ENCODE results near the gene DYSF. TPM values are rescaled to one million over a fixed set of nuclear protein-coding genes. Genes with fewer than 3 reads are reported as not detected.

DYSF gene
- total RNA-seq, 1 experiment from 2014 or later: 0.50 TPM

GRCh38 chr2:71454221-71455010, 1.1 kb downstream of the DYSF start:
- DNase-seq (ENCODE audit: low read depth, low spot score): no peak
- in situ Hi-C loops (cut with HindIII; ENCODE audit: low pct_unique_long_range_greater_than_20kb, low sequenced_read_pairs): no loop called here

- in situ Hi-C loops (cut with HindIII; ENCODE audit: low pct_unique_long_range_greater_than_20kb, low sequenced_read_pairs): no loop called here
- no peak for DNase-seq (ENCODE audit: low read depth, low spot score)
These were observed 1.8 kb downstream of the DYSF start for GRCh38 chr2:71455011-71455740.

DNA sequence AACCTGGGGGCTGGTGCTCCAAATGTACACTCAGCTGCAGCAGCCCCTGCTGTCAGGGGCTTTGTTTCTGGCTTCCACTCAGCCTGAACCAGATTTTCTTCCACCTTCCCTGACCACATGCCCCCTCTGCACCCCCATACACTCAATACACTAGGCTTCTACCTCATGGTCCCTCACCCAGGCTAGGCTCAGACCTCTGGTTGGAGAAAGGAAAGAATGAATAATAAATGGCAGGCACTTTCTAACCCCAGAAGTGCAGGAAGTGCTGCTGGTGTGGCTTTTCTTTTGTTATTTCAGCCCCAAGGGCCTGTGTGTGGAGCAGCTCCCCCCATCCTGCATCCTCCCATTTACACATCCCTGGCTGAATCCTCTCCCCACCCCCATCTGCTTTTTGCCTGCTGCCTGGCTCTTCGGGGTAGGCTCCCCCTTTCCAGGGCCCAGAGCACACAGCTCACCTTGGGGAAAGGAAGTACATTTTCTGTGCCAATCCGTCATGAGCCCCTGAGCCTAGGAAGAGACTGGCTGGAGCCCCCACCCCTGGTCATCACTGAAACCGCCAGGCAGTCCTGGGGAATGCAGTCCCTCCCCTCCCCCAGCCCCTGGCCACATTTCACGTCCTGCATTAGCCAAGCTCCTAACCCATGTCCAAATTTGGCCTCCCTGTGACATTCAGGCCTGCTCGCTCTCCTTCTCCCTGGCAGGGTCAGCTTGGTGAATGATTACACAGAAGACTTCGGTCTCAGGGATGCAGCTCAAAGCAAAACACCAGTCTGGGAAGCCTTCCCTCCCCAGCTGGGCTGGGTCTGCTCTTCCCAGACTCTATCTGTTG, 2.6 kb downstream of the DYSF start:
- no peak for DNase-seq (ENCODE audit: low read depth, low spot score)
- in situ Hi-C loops (cut with HindIII; ENCODE audit: low pct_unique_long_range_greater_than_20kb, low sequenced_read_pairs): no loop called here

DNA sequence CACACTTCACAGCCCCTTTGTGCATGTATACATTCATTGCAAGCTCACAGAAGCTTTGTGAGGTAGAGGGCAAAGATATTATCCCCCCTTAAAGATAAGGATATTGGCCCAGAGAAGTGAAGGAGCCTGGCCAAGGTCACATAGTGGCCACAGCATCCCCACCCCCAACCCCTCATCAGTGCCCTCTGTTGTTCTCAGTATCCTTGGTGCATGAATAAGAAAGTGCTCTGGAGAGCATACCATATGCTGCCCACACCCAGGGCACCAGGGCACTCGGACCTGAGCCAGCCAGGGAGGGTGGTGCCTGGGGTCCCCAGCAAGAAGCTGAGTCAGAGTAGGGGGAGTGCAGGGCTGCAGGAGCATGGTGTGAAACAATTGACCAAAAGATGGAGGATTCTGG, 3.3 kb downstream of the DYSF start:
- in situ Hi-C loops (cut with HindIII; ENCODE audit: low pct_unique_long_range_greater_than_20kb, low sequenced_read_pairs): no loop called here
- peak; percentile 59 for DNase-seq (ENCODE audit: low read depth, low spot score)

- no peak for DNase-seq (ENCODE audit: low read depth, low spot score)
- in situ Hi-C loops (cut with HindIII; ENCODE audit: low pct_unique_long_range_greater_than_20kb, low sequenced_read_pairs): no loop called here
These were observed 4.0 kb downstream of the DYSF start for GRCh38 chr2:71457123-71457915.

GRCh38 chr2:71457923-71458322, 4.6 kb downstream of the DYSF start:
- in situ Hi-C loops (cut with HindIII; ENCODE audit: low pct_unique_long_range_greater_than_20kb, low sequenced_read_pairs): no loop called here
- DNase-seq (ENCODE audit: low read depth, low spot score): no peak

GRCh38 chr2:71458413-71459083, 5.2 kb downstream of the DYSF start:
- in situ Hi-C loops (cut with HindIII; ENCODE audit: low pct_unique_long_range_greater_than_20kb, low sequenced_read_pairs): no loop called here
- DNase-seq (ENCODE audit: low read depth, low spot score): no peak

GRCh38 chr2:71459084-71459431, 5.7 kb downstream of the DYSF start:
- in situ Hi-C loops (cut with HindIII; ENCODE audit: low pct_unique_long_range_greater_than_20kb, low sequenced_read_pairs): no loop called here

GRCh38 chr2:71460056-71460455, 6.7 kb downstream of the DYSF start:
- in situ Hi-C loops (cut with HindIII; ENCODE audit: low pct_unique_long_range_greater_than_20kb, low sequenced_read_pairs): no loop called here
- no peak for DNase-seq (ENCODE audit: low read depth, low spot score)

More at GRCh38 chr2:71459084-71459431, 5.7 kb downstream of the DYSF start:
- DNase-seq (ENCODE audit: low read depth, low spot score): no peak

GRCh38 chr2:71460595-71461303, 7.4 kb downstream of the DYSF start:
- DNase-seq (ENCODE audit: low read depth, low spot score): peak; percentile 71
- in situ Hi-C loops (cut with HindIII; ENCODE audit: low pct_unique_long_range_greater_than_20kb, low sequenced_read_pairs): no loop called here

- in situ Hi-C loops (cut with HindIII; ENCODE audit: low pct_unique_long_range_greater_than_20kb, low sequenced_read_pairs): no loop called here
- DNase-seq (ENCODE audit: low read depth, low spot score): no peak
These were observed 7.9 kb downstream of the DYSF start for GRCh38 chr2:71461304-71461671.

DNA sequence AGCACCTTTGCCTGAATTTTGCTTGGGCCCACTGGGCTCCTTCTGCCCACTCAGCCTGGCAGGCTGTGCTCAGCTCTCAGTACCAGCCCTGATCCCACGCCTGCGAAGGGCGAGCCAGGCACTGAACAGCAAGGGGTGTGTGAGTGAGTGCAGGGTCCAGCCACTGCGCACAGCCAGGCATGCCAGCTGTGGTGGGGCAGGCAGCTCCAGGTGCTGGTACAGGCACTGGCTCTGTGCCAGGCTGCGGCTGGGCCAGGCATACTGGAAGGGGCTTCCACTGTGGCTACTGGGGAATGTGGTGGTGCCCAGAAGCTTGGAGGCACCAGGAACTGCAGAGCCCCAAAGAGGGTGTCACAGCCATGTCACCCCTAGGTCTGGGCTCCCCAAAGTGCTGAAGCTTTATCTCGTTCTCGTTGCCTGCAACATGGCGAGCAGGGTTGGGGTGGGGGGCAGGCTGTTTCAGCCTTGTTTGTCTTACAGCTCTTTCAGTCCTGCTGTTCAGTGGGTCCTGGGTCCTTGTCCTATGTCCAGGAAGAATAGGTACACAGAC, 8.8 kb downstream of the DYSF start:
- in situ Hi-C loops (cut with HindIII; ENCODE audit: low pct_unique_long_range_greater_than_20kb, low sequenced_read_pairs): no loop called here
- DNase-seq (ENCODE audit: low read depth, low spot score): no peak

DNA sequence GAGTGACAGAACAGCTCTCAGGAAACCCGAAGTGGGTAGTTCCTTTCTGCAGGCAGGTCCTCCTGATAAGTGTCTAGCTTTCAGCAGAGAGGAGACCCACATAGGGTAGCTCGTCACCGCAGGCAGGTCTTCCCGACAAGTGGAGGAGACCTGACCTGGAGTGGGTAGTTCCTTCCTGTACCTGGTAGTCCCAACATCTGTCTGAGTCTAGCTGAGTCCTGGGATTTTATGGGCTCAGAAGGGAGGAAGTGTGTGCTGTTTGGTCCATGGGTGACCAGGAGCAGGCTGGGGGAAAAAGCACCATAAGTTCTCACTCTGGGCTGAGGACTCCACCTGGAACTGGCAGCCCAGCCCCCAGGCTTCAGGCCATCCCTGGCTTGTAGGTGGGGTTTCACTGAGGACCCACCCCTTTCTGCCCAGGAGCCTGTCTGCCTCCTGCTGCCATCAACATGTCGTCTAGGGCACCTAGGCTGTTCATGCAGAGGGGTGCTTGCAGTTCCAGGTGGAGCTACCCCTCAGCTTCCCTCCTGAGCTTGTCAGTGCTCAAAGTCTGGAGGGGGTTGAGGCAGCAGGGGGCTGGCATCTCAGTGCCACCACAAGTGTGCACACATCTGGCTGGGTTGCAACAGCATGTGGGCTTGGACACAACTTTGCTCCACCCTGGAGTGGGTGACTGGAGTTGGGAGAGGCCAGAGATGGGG, 9.4 kb downstream of the DYSF start:
- in situ Hi-C loops (cut with HindIII; ENCODE audit: low pct_unique_long_range_greater_than_20kb, low sequenced_read_pairs): no loop called here
- DNase-seq (ENCODE audit: low read depth, low spot score): no peak

- DNase-seq (ENCODE audit: low read depth, low spot score): no peak
- in situ Hi-C loops (cut with HindIII; ENCODE audit: low pct_unique_long_range_greater_than_20kb, low sequenced_read_pairs): no loop called here
These were observed 9.9 kb downstream of the DYSF start for GRCh38 chr2:71463342-71463654.

DNA sequence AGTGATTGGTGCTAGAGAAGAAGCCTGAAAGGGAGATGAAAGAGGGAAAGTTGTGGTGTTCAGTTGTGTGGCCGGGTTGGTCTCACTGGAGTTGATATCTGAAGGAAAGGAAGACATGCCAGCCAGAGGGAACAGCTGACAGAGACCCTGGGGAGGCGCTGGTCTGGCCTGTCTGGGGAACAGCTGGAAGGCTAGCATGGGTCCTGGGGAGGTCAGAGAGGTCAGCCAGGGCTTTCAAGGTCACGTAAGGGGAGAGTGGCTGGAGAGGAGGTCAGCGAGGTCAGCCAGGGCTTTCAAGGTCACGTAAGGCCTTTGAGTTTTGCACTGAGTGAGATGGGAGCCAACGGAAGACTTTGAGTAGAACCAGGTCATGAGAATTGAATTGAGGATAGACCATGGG, 11.0 kb downstream of the DYSF start:
- in situ Hi-C loops (cut with HindIII; ENCODE audit: low pct_unique_long_range_greater_than_20kb, low sequenced_read_pairs): no loop called here
- no peak for DNase-seq (ENCODE audit: low read depth, low spot score)

GRCh38 chr2:71465356-71465755, 12.0 kb downstream of the DYSF start:
- in situ Hi-C loops (cut with HindIII; ENCODE audit: low pct_unique_long_range_greater_than_20kb, low sequenced_read_pairs): no loop called here
- no peak for DNase-seq (ENCODE audit: low read depth, low spot score)

Data from SK-MEL-5 (cell line).